ENCODE results near the gene FBXL7.

Gene FBXL7

GRCh38 chr5:15787681-15788080, 287.7 kb downstream of the FBXL7 start:
- DNase-seq = no peak

GRCh38 chr5:15789642-15790041, 289.7 kb downstream of the FBXL7 start:
- DNase-seq = no peak

GRCh38 chr5:15790446-15791018, 290.6 kb downstream of the FBXL7 start:
- no peak for DNase-seq

- DNase-seq = no peak
Observed at GRCh38 chr5:15791274-15791673, 291.3 kb downstream of the FBXL7 start.

- no peak for DNase-seq
Observed at GRCh38 chr5:15791859-15792258, 291.9 kb downstream of the FBXL7 start.

- DNase-seq = no peak
Observed at GRCh38 chr5:15794052-15794985, 294.3 kb downstream of the FBXL7 start.

GRCh38 chr5:15796096-15796495, 296.1 kb downstream of the FBXL7 start:
- no peak for DNase-seq

- no peak for DNase-seq
Observed at GRCh38 chr5:15796557-15796956, 296.6 kb downstream of the FBXL7 start.

- DNase-seq = no peak
Observed at GRCh38 chr5:15797116-15797515, 297.1 kb downstream of the FBXL7 start.

- no peak for DNase-seq
Observed at GRCh38 chr5:15798006-15798405, 298.0 kb downstream of the FBXL7 start.

GRCh38 chr5:15799014-15799413, 299.0 kb downstream of the FBXL7 start:
- DNase-seq = no peak

- DNase-seq = no peak
Observed at GRCh38 chr5:15799612-15800011, 299.6 kb downstream of the FBXL7 start.

- DNase-seq = no peak
Observed at GRCh38 chr5:15803280-15803679, 303.3 kb downstream of the FBXL7 start.

- no peak for DNase-seq
Observed at GRCh38 chr5:15806613-15807012, 306.6 kb downstream of the FBXL7 start.

- no peak for DNase-seq
Observed at GRCh38 chr5:15807248-15807647, 307.3 kb downstream of the FBXL7 start.

GRCh38 chr5:15807871-15808270, 307.9 kb downstream of the FBXL7 start:
- peak; percentile 20 for DNase-seq

GRCh38 chr5:15808577-15808976, 308.6 kb downstream of the FBXL7 start:
- DNase-seq = no peak

GRCh38 chr5:15819617-15820016, 319.6 kb downstream of the FBXL7 start:
- DNase-seq = no peak

GRCh38 chr5:15821506-15821905, 321.5 kb downstream of the FBXL7 start:
- no peak for DNase-seq

- DNase-seq = no peak
Observed at GRCh38 chr5:15823398-15823797, 323.4 kb downstream of the FBXL7 start.

- DNase-seq = no peak
Observed at GRCh38 chr5:15827741-15828140, 327.8 kb downstream of the FBXL7 start.

GRCh38 chr5:15831408-15831807, 331.4 kb downstream of the FBXL7 start:
- no peak for DNase-seq

- no peak for DNase-seq
Observed at GRCh38 chr5:15833365-15833764, 333.4 kb downstream of the FBXL7 start.

GRCh38 chr5:15834596-15835245, 334.7 kb downstream of the FBXL7 start:
- DNase-seq = no peak

Measured in DMS 273 treated with DMSO at 0.1 percent for 48 hours (cell line).